RWPE1 (cell line): ENCODE data around the gene PARP6.

Experiments
- CTCF ChIA-PET: fragments of 350-600 bp; sonication (Branson Sonifier 250); formaldehyde crosslinking; extraction: SDS; loops from one replicate; lab custom pipeline; 2021; lab: Yijun Ruan, JAX
- POLR2A ChIA-PET: fragments of 400-600 bp; formaldehyde crosslinking; extraction: SDS; loops from one replicate; lab custom pipeline; 2020; ENCODE audit warnings: antibody characterized with exemption; ENCODE audit not compliant: low non-redundant PET; lab: Yijun Ruan, JAX
- DNase-seq: peaks from one replicate; pipeline ENCODE4 v3.0.0; 2012; ENCODE audit warnings: low spot score
- H3K27ac ChIP-seq: fragments of 450-650 bp; 2 replicates; pipeline ENCODE4 v1.5.1; 2017
- CTCF ChIP-seq: fragments of 450-650 bp; conservative IDR thresholded peaks from 2 replicates; pipeline ENCODE4 v1.5.1; 2017; ENCODE audit warnings: low read depth, mild to moderate bottlenecking

The PARP6 gene

GRCh38 chr15:72272213-72272996 is at the start of gene PARP6:
PARP6 (minus strand) TSS chr15:72272554; CDS start chr15:72267477, 5,077 bp downstream.
- CTCF ChIA-PET: interaction anchor here (1.0 kb wide), 1 partner anchor 33 kb away, joined by 4 read pairs; no protein-coding TSS in a partner anchor
- peak within 1 kb of the TSS; percentile 82 for H3K27ac ChIP-seq
- TF ChIP-seq CTCF: peak; percentile 88
- peak; percentile 99 for DNase-seq
- POLR2A ChIA-PET: no interaction called here

GRCh38 chr15:72319985-72320671 is 47.8 kb upstream of the PARP6 start, which contains the start of gene CELF6:
CELF6 (minus strand) TSS chr15:72320157; CDS start chr15:72319874, 283 bp downstream.
- ChIA-PET CTCF (no interaction called here), POLR2A (no interaction called here)
- TF ChIP-seq CTCF: no peak
- peak; percentile 84 for DNase-seq
- H3K27ac ChIP-seq: no peak within 1 kb of the TSS

- POLR2A ChIA-PET: no interaction called here
- peak; percentile 78 for DNase-seq
- H3K27ac ChIP-seq: no peak overlapping the region
- TF ChIP-seq CTCF: no peak
- CTCF ChIA-PET: interaction anchor here (0.6 kb wide), 1 partner anchor 87 kb away, joined by 3 read pairs; no protein-coding TSS in a partner anchor
Observed at GRCh38 chr15:72319360-72319984, 47.1 kb upstream of the PARP6 start.

GRCh38 chr15:72318408-72318942 is 46.1 kb upstream of the PARP6 start:
- DNase-seq: no peak
- no peak for TF ChIP-seq CTCF
- ChIA-PET CTCF (interaction anchor here (0.7 kb wide), 2 partner anchors 45 to 204 kb away, joined by 3 to 4 read pairs; no protein-coding TSS in a partner anchor), POLR2A (no interaction called here)
- H3K27ac ChIP-seq: no peak overlapping the region

- no peak for DNase-seq
- no peak overlapping the region for H3K27ac ChIP-seq
- no peak for TF ChIP-seq CTCF
- CTCF ChIA-PET: interaction anchor here (0.6 kb wide), 1 partner anchor 1631 kb away, joined by 3 read pairs; no protein-coding TSS in a partner anchor
- POLR2A ChIA-PET: no interaction called here
Observed at GRCh38 chr15:72315706-72316370, 43.5 kb upstream of the PARP6 start.
